ENCODE measurements around the gene CNMD.

CNMD gene

DNA sequence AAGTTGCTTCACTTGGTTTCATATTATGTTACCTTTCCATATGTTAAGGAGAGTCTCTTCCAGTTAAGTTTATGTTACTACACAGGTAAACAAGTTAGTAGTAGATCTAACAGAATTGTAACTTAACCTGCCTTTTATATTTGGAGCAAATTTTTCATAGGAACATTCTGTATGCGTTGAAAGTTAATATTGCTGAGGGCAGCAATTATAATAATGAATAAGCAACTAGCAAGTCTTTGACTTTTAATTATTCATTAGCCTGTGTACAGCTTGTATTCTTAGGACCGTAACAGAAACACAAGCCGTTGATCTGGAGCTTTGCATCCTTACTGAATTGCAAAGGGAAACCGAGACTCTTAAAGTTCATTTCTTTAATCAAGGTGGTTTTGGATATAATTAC lies 75.3 kb downstream of the CNMD start:
- Histone ChIP-seq H3K27ac (ENCODE audit: low read depth, low read length, poor library complexity, severe bottlenecking) (no peak overlapping the region), H3F3A (ENCODE audit: insufficient read depth, low read length) (no peaks in the 10 kb centered on the region), H3K4me1 (ENCODE audit: insufficient read depth, low read length, severe bottlenecking) (no peaks in the 10 kb centered on the region), H3K4me3 (ENCODE audit: low read depth, low read length, poor library complexity, severe bottlenecking) (no peak overlapping the region), H3K4me2 (ENCODE audit: low read length) (no peak overlapping the region), H3K27me3 (ENCODE audit: insufficient read depth, low read length) (no peaks in the 10 kb centered on the region), H3K79me2 (ENCODE audit: insufficient read depth, low read length) (no peaks in the 10 kb centered on the region), H3K9me2 (ENCODE audit: low read depth, low read length) (no peaks in the 10 kb centered on the region), H3K9ac (ENCODE audit: low read length) (no peak overlapping the region), H4K20me1 (ENCODE audit: insufficient read depth, low read length) (no peaks in the 10 kb centered on the region), H3K9me3 (ENCODE audit: low read length) (no peaks in the 10 kb centered on the region), H2AFZ (ENCODE audit: low read length) (no peak overlapping the region), H3K36me3 (ENCODE audit: insufficient read depth, low read length) (peaks cover 92% of the 10 kb centered on the region)
- no peak for TF ChIP-seq CTCF (IDR thresholded peaks at IDR 0.05; ENCODE audit: low read length)
- TF ChIP-seq EZH2 (IDR thresholded peaks at IDR 0.05; ENCODE audit: borderline replicate concordance, low read length), result no peak

- Histone ChIP-seq H3K4me1 (ENCODE audit: insufficient read depth, low read length, severe bottlenecking) (peaks cover 16% of the 10 kb centered on the region), H3K27me3 (ENCODE audit: insufficient read depth, low read length) (no peaks in the 10 kb centered on the region), H2AFZ (ENCODE audit: low read length) (no peak overlapping the region), H3K27ac (ENCODE audit: low read depth, low read length, poor library complexity, severe bottlenecking) (no peak overlapping the region), H3K9me2 (ENCODE audit: low read depth, low read length) (no peaks in the 10 kb centered on the region), H3K36me3 (ENCODE audit: insufficient read depth, low read length) (peaks cover 87% of the 10 kb centered on the region), H3K79me2 (ENCODE audit: insufficient read depth, low read length) (peaks cover 26% of the 10 kb centered on the region), H3K9me3 (ENCODE audit: low read length) (no peaks in the 10 kb centered on the region), H4K20me1 (ENCODE audit: insufficient read depth, low read length) (no peaks in the 10 kb centered on the region), H3F3A (ENCODE audit: insufficient read depth, low read length) (no peaks in the 10 kb centered on the region), H3K4me3 (ENCODE audit: low read depth, low read length, poor library complexity, severe bottlenecking) (no peak overlapping the region), H3K4me2 (ENCODE audit: low read length) (no peak overlapping the region), H3K9ac (ENCODE audit: low read length) (no peak overlapping the region)
- TF ChIP-seq EZH2 (IDR thresholded peaks at IDR 0.05; ENCODE audit: borderline replicate concordance, low read length) (no peak), CTCF (IDR thresholded peaks at IDR 0.05; ENCODE audit: low read length) (no peak)
Observed at GRCh38 chr13:52659340-52659739, 80.3 kb downstream of the CNMD start.

All from OCI-LY1 (cell line).